Gastrocnemius medialis (tissue), 4 donors: ENCODE results near the gene ADAP1. TPM values are rescaled to one million over a fixed set of nuclear protein-coding genes. Genes with fewer than 3 reads are reported as not detected.

Experiments
- ATAC-seq, 2 donors: fragments of 150-250 bp; one replicate each; pipeline ENCODE4 v1.9.1; 2016
- DNase-seq, 2 donors: peaks; one replicate each; pipeline ENCODE4 v3.0.0-alpha.2; 2019
- H3K27ac ChIP-seq, 4 donors: fragments of 200-600 bp; sonication (generic); 1 replicate in 1 of 4; 2 replicates in 3 of 4; pipeline ENCODE4 v1.5.1; 2016 to 2018; ENCODE audit warnings: mild to moderate bottlenecking in 2 of 4, moderate library complexity in 1 of 4
- H3K27me3 ChIP-seq, 3 donors: fragments of 200-600 bp; sonication (generic) in 2 of 3; 1 replicate in 1 of 3; 2 replicates in 2 of 3; pipeline versions ENCODE4 v1.5.1 to v1.6.0; 2016 to 2019; ENCODE audit warnings: mild to moderate bottlenecking in 1 of 3, moderate library complexity in 1 of 3
- H3K36me3 ChIP-seq, 2 donors: fragments of 200-600 bp; sonication (generic) in 1 of 2; one replicate each; pipeline ENCODE4 v1.5.1; 2017 to 2018
- H3K4me1 ChIP-seq, 2 donors: fragments of 200-600 bp; sonication (generic) in 1 of 2; one replicate each; pipeline ENCODE4 v1.5.1; 2016 to 2017; ENCODE audit warnings: mild to moderate bottlenecking in 2 of 2
- H3K4me3 ChIP-seq, 4 donors: fragments of 200-600 bp; sonication (generic) in 3 of 4; 1 replicate in 1 of 4; 2 replicates in 3 of 4; pipeline ENCODE4 v1.5.1; 2016 to 2019; ENCODE audit warnings: mild to moderate bottlenecking in 2 of 4
- H3K9me3 ChIP-seq, 3 donors: fragments of 200-600 bp; sonication (generic) in 2 of 3; 1 replicate in 1 of 3; 2 replicates in 2 of 3; pipeline ENCODE4 v1.5.1; 2016 to 2019
- CTCF ChIP-seq, 5 experiments: fragments of 450-650 bp in 3 of 5; fragments of 200-600 bp in 2 of 5; sonication (generic) in 2 of 5; IDR thresholded peaks in 4 of 5; conservative IDR thresholded peaks in 1 of 5; 1 replicate in 4 of 5; 2 replicates in 1 of 5; pipeline ENCODE4 v1.5.1; 2016 to 2019; ENCODE audit warnings: antibody characterized with exemption in 5 of 5, mild to moderate bottlenecking in 3 of 5, moderate library complexity in 3 of 5
- POLR2A ChIP-seq, 2 donors: fragments of 450-650 bp; IDR thresholded peaks; one replicate each; pipeline ENCODE4 v1.6.1; 2017; ENCODE audit warnings: antibody characterized with exemption in 2 of 2, mild to moderate bottlenecking in 2 of 2, moderate library complexity in 2 of 2
- in situ Hi-C, 4 donors: fragments of 200-750 bp; cut with MboI; loops; one replicate each; pipeline versions ENCODE4 v1.15.0 to v1.8.0; 2017; ENCODE audit warnings: low sequenced_read_pairs in 4 of 4
- intact Hi-C: fragments of 100-400 bp; cut with DNase I; formaldehyde crosslinking; loops from one replicate; pipeline ENCODE4 v1.15.1; 2023; ENCODE audit warnings: low total_unique reads
- total RNA-seq, 4 donors: library from RNA; depleted of rRNA; stranded (reverse); fragments of >200 nt; gene quantifications; one replicate each; pipeline versions ENCODE4 v1.1.0 to v1.2.3, GENCODE V29; 2016

Gene ADAP1
- total RNA-seq, 4 donors from 2014 or later: 0.71 to 5.0 (median 1.1) TPM

GRCh38 chr7:849781-850180 is 104.7 kb downstream of the ADAP1 start:
- no peaks in the 10 kb centered on the region for H3K27me3 ChIP-seq
- ATAC-seq: no peak
- no peak for DNase-seq
- H3K9me3 ChIP-seq: no peaks in the 10 kb centered on the region
- H3K36me3 ChIP-seq: peaks cover 0 to 55% of the 10 kb centered on the region in 2 donors
- intact Hi-C loops (no loop called here), in situ Hi-C loops (no loop called here)
- no peak overlapping the region for H3K4me3 ChIP-seq
- TF ChIP-seq POLR2A (IDR thresholded peaks at IDR 0.05): no peak
- no peak for TF ChIP-seq CTCF (IDR thresholded peaks at IDR 0.05 in 4 of 5, conservative IDR thresholded peaks at IDR 0.05 in 1 of 5)
- H3K27ac ChIP-seq: no peak overlapping the region
- peaks cover 9 to 10% of the 10 kb centered on the region in 2 donors for H3K4me1 ChIP-seq

GRCh38 chr7:849145-849544 is 105.3 kb downstream of the ADAP1 start:
- H3K36me3 ChIP-seq: peaks cover 0 to 55% of the 10 kb centered on the region in 2 donors
- in situ Hi-C loops (no loop called here), intact Hi-C loops (no loop called here)
- H3K4me3 ChIP-seq: no peak overlapping the region
- no peak overlapping the region for H3K27ac ChIP-seq
- no peak for DNase-seq
- ATAC-seq: no peak
- H3K27me3 ChIP-seq: no peaks in the 10 kb centered on the region
- no peak for TF ChIP-seq CTCF (IDR thresholded peaks at IDR 0.05 in 4 of 5, conservative IDR thresholded peaks at IDR 0.05 in 1 of 5)
- no peak for TF ChIP-seq POLR2A (IDR thresholded peaks at IDR 0.05)
- no peaks in the 10 kb centered on the region for H3K9me3 ChIP-seq
- H3K4me1 ChIP-seq: peaks cover 9 to 10% of the 10 kb centered on the region in 2 donors

Other genes with a start within 250 kb of the ADAP1 start
- 10 to 100 TPM; 22.4 to 36.2 (median 30.6) TPM for gene DNAAF5, start 228.0 kb downstream of the ADAP1 start, total RNA-seq
- gene PRKAR1B, start 227.4 kb downstream of the ADAP1 start, total RNA-seq: 10 to 100 TPM in 1 of 4 donors, 1 to 10 TPM in 3; 1.2 to 12.5 (median 3.6) TPM
- 100 to 1,000 TPM; 112 to 154 (median 132) TPM for gene SUN1, start 122.2 kb downstream of the ADAP1 start, total RNA-seq
- 10 to 100 TPM; 24.6 to 40.8 (median 30.0) TPM for gene GET4, start 78.1 kb downstream of the ADAP1 start, total RNA-seq
- gene COX19, start 20.9 kb upstream of the ADAP1 start, total RNA-seq: 1 to 10 TPM; 4.7 to 6.5 (median 5.2) TPM
- not detected for gene CYP2W1, start 28.5 kb upstream of the ADAP1 start, total RNA-seq
- 10 to 100 TPM; 23.3 to 43.8 (median 29.5) TPM for gene GPR146, start 89.9 kb upstream of the ADAP1 start, total RNA-seq
- 1 to 10 TPM in 3 of 4 donors, under 1 TPM in 1; 0.92 to 3.2 (median 2.1) TPM for gene GPER1, start 133.4 kb upstream of the ADAP1 start, total RNA-seq
- 10 to 100 TPM; 12.0 to 17.9 (median 14.1) TPM for gene ZFAND2A, start 205.5 kb upstream of the ADAP1 start, total RNA-seq